Hepatocyte (in vitro differentiated cells): ENCODE data around the gene MAP4K3. TPM values are rescaled to one million over a fixed set of nuclear protein-coding genes. Genes with fewer than 3 reads are reported as not detected.

Source experiments
- DNase-seq: peaks from one replicate; pipeline ENCODE4 v3.0.0-alpha.2; 2016; ENCODE audit warnings: low spot score
- H2AFZ ChIP-seq: fragments of 200-600 bp; sonication (generic); 2 replicates; pipeline ENCODE4 v1.6.0; 2016; ENCODE audit warnings: antibody characterized with exemption, mild to moderate bottlenecking
- H3K27ac ChIP-seq: fragments of 200-600 bp; sonication (generic); 2 replicates; pipeline ENCODE4 v1.5.1; 2016; ENCODE audit warnings: mild to moderate bottlenecking
- H3K27me3 ChIP-seq: fragments of 200-600 bp; sonication (generic); 2 replicates; pipeline ENCODE4 v1.6.1; 2016
- H3K36me3 ChIP-seq: fragments of 200-600 bp; sonication (generic); replicated peaks from 2 replicates; pipeline ENCODE4 v1.5.1; 2016; ENCODE audit warnings: low read depth; ENCODE audit not compliant: insufficient read depth
- H3K4me1 ChIP-seq: fragments of 200-600 bp; sonication (generic); 2 replicates; pipeline ENCODE4 v1.5.1; 2016; ENCODE audit warnings: mild to moderate bottlenecking, moderate library complexity; ENCODE audit not compliant: insufficient read depth
- H3K4me2 ChIP-seq: fragments of 200-600 bp; sonication (generic); 2 replicates; pipeline ENCODE4 v1.6.0; 2016
- H3K4me3 ChIP-seq: fragments of 200-600 bp; sonication (generic); 2 replicates; pipeline ENCODE4 v1.5.1; 2016; ENCODE audit warnings: mild to moderate bottlenecking
- H3K79me2 ChIP-seq: fragments of 200-600 bp; sonication (generic); 2 replicates; pipeline ENCODE4 v1.6.0; 2017; ENCODE audit warnings: mild to moderate bottlenecking
- H3K9me2 ChIP-seq: fragments of 200-600 bp; sonication (generic); replicated peaks from 2 replicates; pipeline ENCODE4 v1.6.0; 2017; ENCODE audit warnings: mild to moderate bottlenecking; ENCODE audit not compliant: insufficient read depth
- H3K9me3 ChIP-seq: fragments of 200-600 bp; sonication (generic); 2 replicates; pipeline ENCODE4 v1.5.1; 2016; ENCODE audit warnings: low read depth, mild to moderate bottlenecking
- H4K20me1 ChIP-seq: fragments of 200-600 bp; sonication (generic); 2 replicates; pipeline ENCODE4 v1.6.0; 2016; ENCODE audit warnings: mild to moderate bottlenecking; ENCODE audit not compliant: insufficient read depth, poor library complexity, severe bottlenecking
- CTCF ChIP-seq: fragments of 200-600 bp; sonication (generic); IDR thresholded peaks from 2 replicates; pipeline ENCODE4 v1.5.1; 2016; ENCODE audit warnings: antibody characterized with exemption, mild to moderate bottlenecking; ENCODE audit not compliant: poor library complexity
- EZH2 ChIP-seq: fragments of 200-600 bp; sonication (generic); IDR thresholded peaks from 2 replicates; pipeline ENCODE4 v1.6.1; 2016; ENCODE audit warnings: antibody characterized with exemption, mild to moderate bottlenecking, borderline replicate concordance
- EZH2phosphoT487 ChIP-seq: fragments of 200-600 bp; sonication (generic); IDR thresholded peaks from one replicate; pipeline ENCODE4 v1.6.1; 2018; ENCODE audit warnings: antibody characterized with exemption, mild to moderate bottlenecking, low read depth, moderate library complexity; ENCODE audit not compliant: unreplicated experiment, severe bottlenecking
- WGBS: methylation state at CpG from one replicate; pipeline ENCODE4 v1.1.6; 2016; ENCODE audit warnings: low lambda C conversion rate; ENCODE audit errors: missing lambda C conversion rate; 5-methylcytosine and 5-hydroxymethylcytosine counted together
- polyA plus RNA-seq: library from polyadenylated mRNA; unstranded; fragments of >200 nt; fragmentation: Nextera tagmentation; extraction: Ambion mirVana; gene quantifications from 2 replicates; pipeline ENCODE4 v1.2.1, GENCODE V29; 2016
- total RNA-seq: library from RNA; depleted of rRNA; stranded (reverse); fragments of >200 nt; gene quantifications from 2 replicates; pipeline ENCODE4 v1.2.3, GENCODE V29; 2014

MAP4K3 gene
- total and polyA plus RNA-seq, 2 experiments from 2014 or later, result 24.5 to 65.1 TPM

- Histone ChIP-seq H3K9me3 (no peaks in the 10 kb centered on the region), H3K4me1 (peaks cover 3% of the 10 kb centered on the region), H3K9me2 (no peaks in the 10 kb centered on the region), H3K27ac (no peak overlapping the region), H3K79me2 (no peaks in the 10 kb centered on the region), H3K4me2 (no peak overlapping the region), H2AFZ (no peak overlapping the region), H3K36me3 (no peaks in the 10 kb centered on the region), H4K20me1 (no peaks in the 10 kb centered on the region), H3K4me3 (no peak overlapping the region), H3K27me3 (no peaks in the 10 kb centered on the region)
- 89% methylated on average over 1 of the region's 1 CpG for WGBS
- no peak for TF ChIP-seq CTCF
- no peak for TF ChIP-seq EZH2
- TF ChIP-seq EZH2phosphoT487, result no peak
- no peak for DNase-seq
These were observed 211.5 kb downstream of the MAP4K3 start for GRCh38 chr2:39225567-39225966.

GRCh38 chr2:39223909-39224308 is 213.2 kb downstream of the MAP4K3 start:
- no peak overlapping the region for H3K4me3 ChIP-seq
- no peak overlapping the region for H3K4me2 ChIP-seq
- no peaks in the 10 kb centered on the region for H3K36me3 ChIP-seq
- no peak for TF ChIP-seq EZH2
- no peak for TF ChIP-seq CTCF
- TF ChIP-seq EZH2phosphoT487, result no peak
- H2AFZ ChIP-seq, result no peak overlapping the region
- no peaks in the 10 kb centered on the region for H3K9me3 ChIP-seq
- WGBS, result 87% methylated on average over 1 of the region's 1 CpG
- H3K4me1 ChIP-seq, result peaks cover 3% of the 10 kb centered on the region
- H3K9me2 ChIP-seq, result no peaks in the 10 kb centered on the region
- H3K79me2 ChIP-seq, result no peaks in the 10 kb centered on the region
- H3K27me3 ChIP-seq, result no peaks in the 10 kb centered on the region
- H4K20me1 ChIP-seq, result no peaks in the 10 kb centered on the region
- H3K27ac ChIP-seq, result no peak overlapping the region
- DNase-seq, result no peak

GRCh38 chr2:39221459-39221858 is 215.6 kb downstream of the MAP4K3 start:
- TF ChIP-seq EZH2 (no peak), CTCF (no peak), EZH2phosphoT487 (no peak)
- Histone ChIP-seq H3K27ac (no peak overlapping the region), H3K4me3 (no peak overlapping the region), H3K4me1 (no peaks in the 10 kb centered on the region), H3K79me2 (no peaks in the 10 kb centered on the region), H3K4me2 (no peak overlapping the region), H3K9me2 (no peaks in the 10 kb centered on the region), H3K9me3 (no peaks in the 10 kb centered on the region), H3K36me3 (no peaks in the 10 kb centered on the region), H4K20me1 (no peaks in the 10 kb centered on the region), H3K27me3 (no peaks in the 10 kb centered on the region), H2AFZ (no peak overlapping the region)
- DNase-seq, result no peak
- WGBS, result 90% methylated on average over 3 of the region's 3 CpGs

- H4K20me1 ChIP-seq, result no peaks in the 10 kb centered on the region
- no peaks in the 10 kb centered on the region for H3K4me1 ChIP-seq
- WGBS, result 95% methylated on average over 2 of the region's 2 CpGs
- H3K79me2 ChIP-seq, result no peaks in the 10 kb centered on the region
- no peak for DNase-seq
- no peak overlapping the region for H2AFZ ChIP-seq
- no peaks in the 10 kb centered on the region for H3K27me3 ChIP-seq
- no peak overlapping the region for H3K4me2 ChIP-seq
- H3K9me3 ChIP-seq, result no peaks in the 10 kb centered on the region
- no peaks in the 10 kb centered on the region for H3K9me2 ChIP-seq
- H3K4me3 ChIP-seq, result no peak overlapping the region
- TF ChIP-seq CTCF (no peak), EZH2phosphoT487 (no peak), EZH2 (no peak)
- no peaks in the 10 kb centered on the region for H3K36me3 ChIP-seq
- H3K27ac ChIP-seq, result no peak overlapping the region
These were observed 216.9 kb downstream of the MAP4K3 start for GRCh38 chr2:39220136-39220535.
